GM18867 (cell line): ENCODE measurements around the gene SAMD5.
"Not testable (repeated sequence)": the region's sequence is repeated elsewhere in the genome, so short reads cannot be mapped to it uniquely, and the experiment has no call there.

ENCODE experiments used
- ATAC-seq: cut with Tn5 transposase; IDR thresholded peaks from one replicate; pipeline ENCODE4 v1.9.1; 2021; ENCODE audit warnings: mild to moderate bottlenecking, moderate library complexity; ENCODE audit not compliant: unreplicated experiment

Gene SAMD5

DNA sequence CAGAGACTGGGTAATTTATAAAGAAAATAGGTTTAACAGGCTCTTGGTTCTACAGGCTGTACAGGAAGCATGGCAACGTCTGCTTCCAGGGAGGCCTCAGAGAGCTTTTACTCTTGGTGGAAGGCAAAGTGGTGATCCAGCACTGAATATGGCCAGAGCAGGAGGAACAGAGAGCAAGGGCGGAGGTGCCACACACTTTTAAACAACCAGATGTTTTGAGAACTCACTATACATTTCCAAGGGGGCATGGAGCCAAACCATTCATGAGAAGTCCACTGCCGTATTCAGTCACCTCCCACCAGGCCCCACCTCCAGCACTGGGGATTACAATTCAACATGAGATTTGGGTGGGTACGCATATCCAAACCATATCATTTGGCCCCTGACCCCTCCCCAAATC lies 18.7 kb downstream of the SAMD5 start:
- ATAC-seq: no peak

DNA sequence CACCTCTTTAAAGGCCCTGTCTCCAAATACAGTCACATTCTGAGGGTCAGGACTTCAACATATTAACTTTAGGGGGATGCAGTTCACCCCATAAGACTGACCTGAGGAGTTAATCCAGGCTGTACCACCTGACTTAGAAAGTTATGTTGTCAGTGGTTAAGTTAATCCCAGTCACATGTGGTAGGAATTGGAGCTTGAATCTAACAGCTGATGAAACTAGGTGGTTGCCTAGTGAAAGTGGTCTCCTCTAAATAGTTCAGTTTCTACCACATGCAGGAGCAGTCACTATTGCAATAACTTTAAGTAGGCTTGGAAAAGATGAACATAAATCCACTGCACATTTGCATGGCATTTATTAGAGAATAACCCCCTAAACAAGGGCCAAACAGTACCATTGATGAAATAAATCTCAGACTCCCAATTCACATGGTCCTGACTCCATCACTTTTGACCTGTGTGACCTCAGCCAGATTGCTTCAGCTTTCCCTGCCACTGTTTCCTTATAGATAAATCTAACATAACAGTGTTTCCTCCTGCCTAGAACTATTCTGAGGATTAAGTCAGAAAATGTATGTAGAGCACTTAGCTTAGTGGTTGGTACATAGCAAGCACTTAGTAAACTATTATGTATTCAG lies 20.1 kb downstream of the SAMD5 start:
- no peak for ATAC-seq

DNA sequence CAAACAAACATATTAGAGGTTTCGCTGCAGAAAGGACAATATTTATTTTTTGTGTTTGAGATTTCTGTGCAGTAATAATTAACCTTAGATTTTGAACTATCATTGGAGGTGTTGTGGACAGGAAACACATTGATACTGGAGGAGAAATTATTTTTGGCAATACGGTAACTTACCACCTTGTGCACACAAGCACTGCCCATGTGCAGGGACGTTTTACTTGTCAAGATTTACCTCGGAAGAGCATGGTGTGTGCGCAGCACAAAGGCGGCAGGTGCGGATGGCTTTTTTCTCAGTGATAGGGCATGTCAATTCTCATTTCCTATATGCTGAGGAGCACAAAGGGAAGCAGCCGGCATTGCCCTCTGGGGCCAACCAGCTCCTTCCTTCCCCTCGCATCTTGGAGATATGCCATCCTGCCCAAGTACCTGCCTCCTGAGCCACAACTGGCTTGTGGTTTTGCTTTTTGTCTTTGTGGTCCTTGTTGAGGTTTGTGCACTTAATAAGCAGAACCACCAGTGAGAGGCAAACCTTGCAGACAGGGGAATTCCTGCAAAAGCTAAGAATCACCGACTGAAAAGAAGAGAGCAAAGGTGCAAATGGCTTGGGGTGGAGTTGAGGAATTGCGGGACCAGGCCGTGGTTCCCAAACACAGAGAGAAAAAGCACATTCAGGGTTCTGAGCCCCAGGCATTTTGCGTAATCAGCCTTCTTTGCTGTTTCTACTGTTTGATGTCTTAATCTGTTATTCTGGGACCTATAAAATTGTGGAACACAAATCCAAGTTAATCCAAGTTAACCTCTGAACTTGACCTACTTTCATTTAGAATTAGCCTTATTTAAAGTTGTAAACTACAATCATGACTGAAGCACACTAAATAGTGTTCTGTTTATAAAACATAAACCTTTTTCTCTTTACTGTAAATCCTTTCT lies 21.9 kb downstream of the SAMD5 start:
- ATAC-seq: no peak

DNA sequence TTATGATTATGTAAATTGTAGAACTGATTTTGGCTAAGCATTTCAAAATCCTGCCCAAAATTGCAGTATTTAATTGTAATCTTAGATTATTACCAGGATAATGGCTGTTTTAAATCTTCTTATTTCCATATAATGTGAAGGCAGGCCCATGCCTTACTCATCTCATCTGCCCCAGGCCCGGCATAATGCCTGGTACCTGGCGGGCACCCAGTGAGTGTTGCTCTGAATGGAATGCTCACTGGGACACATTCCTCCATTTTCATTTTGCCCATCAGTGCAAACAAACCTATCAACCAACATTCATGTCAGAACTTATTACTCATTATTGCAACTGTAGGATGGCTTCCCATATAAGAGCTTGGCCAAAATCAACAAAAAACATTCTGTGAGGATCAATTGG lies 22.8 kb downstream of the SAMD5 start:
- no peak for ATAC-seq

DNA sequence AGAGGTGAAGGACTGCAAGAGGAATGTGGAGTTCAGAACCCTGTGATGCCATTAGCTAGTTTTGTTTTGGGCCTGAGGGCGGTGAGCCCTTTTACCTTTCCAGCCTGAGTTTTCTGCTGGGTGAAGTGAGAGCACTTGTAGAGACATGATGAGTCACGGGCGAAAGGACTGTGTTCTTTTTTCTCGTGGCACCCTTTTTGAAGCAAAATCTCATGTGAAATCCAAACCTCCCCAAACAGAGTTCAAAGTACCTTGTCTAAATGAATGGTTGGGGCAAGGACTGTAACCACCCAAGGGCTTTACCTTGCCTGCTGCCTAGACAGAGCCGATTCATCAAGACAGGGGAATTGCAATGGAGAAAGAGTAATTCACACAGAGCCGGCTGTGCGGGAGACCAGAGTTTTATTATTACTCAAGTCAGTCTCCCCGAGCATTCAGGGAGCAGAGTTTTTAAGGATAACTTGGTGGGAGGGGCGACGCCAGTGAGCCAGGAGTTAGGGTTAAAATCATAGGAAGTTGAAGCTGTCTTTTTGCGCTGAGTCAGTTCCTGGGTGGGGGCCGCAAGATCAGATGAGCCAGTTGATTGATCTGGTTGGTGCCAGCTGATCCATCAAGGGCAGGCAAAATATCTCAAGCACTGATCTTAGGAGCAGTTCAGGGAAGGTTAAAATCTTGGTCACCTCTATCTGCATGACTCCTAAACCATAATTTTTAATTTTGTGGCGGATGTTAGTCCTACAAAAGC lies 25.8 kb downstream of the SAMD5 start:
- ATAC-seq: no peak

DNA sequence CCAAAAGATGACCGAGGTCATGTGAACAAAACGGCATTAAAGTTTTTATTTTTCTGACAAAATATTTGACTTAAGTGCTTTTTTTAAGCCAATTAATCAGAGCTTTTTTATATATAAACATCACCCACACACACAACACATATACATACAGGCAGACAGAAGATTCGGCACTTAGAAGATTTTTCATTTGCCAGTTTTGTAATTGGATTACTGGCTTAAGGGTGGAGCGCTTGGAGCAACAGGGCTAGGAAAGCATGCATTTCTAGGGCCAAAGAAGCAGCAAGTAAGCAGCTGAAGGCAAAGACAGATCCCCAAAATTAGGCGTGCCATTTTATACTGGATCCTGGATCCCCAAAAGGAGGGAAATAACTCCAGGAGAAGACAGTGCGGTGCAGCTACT lies 30.3 kb downstream of the SAMD5 start:
- ATAC-seq: no peak

DNA sequence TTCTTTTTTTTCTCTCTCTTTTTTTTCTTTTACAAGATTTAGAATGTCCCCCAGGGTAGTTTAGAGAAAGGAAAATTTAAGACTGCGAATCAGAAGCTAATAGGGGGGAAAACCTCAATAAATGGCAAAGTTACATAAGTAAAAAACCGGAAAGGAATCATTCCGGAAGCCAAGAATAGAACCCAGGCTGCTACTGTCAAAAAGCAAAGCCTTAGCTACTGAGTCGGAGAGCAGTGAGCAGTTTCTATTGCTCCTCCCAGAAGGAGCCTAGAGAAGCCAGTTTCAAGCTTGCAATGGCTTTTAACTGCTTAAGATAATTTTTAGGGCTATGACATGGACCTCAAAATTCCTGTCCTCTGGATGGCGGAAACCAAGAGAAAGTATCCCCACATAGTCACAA lies 31.6 kb downstream of the SAMD5 start:
- ATAC-seq: no peak

DNA sequence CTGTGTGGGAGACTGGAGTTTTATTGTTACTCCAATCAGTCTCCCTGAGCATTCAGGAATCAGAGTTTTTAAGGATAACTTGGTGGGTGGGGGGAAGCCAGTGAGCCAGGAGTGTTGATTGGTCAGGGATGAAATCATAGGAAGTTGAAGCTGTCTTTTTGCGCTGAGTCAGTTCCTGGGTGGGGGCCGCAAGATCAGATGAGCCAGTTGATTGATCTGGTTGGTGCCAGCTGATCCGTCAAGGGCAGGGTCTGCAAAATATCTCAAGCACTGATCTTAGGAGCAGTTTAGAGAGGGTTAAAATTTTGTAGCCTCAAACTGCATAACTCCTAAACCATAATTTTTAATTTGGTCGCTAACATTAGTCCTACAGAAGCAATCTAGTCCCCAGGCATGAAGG lies 33.9 kb downstream of the SAMD5 start:
- ATAC-seq: not testable (repeated sequence)

DNA sequence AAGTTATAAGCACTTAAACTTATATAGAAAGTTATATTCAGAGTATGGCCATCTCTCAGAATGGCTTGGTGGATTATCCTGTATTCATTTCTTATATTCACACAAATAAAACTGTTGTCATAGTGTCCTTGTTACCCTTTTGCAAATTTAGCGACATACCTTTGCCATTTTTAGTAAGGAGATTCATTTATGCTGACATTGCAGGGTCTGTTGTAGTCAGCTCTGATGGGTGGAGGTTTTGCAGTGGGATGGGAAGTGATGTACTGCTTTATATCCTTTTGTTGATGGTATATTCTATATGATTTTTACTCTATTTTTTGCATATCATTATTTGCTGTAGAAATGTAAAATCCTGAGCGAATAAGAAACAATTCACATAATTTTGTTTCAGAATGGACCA lies 35.9 kb downstream of the SAMD5 start:
- ATAC-seq: no peak

DNA sequence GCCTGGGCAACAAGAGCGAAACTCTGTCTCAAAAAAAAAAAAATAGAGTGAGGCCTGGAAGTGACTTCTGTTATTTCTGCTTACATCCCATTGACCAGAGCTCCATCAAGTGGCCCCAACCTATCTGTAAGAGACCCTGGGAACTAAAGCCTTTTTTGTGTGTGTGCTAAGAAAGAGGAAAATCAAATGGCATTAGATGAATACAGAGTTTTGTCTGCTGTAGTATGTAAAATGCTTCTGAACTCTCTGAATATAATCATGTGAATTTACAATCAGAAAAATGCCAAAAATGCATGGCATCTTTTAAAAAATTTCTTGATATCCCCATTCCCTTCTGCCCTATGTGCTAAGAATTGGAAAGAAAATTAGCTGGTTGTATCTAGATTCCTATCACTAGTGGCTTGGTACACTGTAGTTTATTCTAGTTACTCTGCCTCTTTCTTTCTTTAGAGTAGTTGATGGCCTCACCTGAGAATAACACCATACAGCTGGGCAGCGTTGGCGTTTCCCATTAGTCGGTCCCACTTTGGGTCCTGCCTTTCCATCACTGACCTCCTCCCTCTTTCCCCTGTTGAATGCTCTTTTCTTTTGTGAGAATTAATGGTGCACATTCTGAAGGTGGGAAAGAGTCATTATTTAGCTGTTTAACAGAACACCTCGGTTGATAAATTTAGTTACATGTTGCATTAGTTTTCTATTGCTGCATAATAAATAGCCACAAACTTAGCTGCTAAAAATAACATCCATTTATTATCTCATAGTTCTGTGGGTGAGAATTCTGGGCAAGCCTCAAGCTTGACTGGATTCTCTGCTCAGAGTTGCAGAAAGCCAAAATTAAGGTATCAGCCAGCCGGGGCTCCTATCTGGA lies 38.2 kb downstream of the SAMD5 start:
- ATAC-seq: no peak

DNA sequence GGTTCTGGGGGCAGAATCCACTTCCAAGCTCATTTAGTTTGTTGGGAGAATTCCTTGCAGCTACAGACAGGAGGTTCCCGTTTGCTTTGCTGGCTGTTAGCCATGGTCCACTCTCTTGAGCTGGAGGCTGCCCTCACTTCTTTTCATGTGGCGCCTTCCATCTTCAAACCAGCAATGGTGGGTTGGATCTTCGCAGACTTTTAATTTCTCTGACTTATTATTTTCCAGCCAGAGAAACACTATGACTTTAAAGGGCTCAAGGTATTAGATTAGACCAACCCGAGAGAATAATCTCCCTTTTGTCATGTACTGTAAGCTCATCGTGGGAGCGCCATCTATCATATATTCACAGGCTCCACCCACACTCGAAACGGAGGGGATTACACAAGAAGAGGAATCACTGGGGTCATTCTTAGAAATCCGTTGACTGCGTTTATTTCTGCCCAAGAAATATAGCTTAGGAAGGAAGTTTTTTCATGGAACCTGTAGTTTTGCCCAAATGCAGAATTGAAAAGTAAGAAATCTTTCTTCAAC lies 38.9 kb downstream of the SAMD5 start:
- ATAC-seq: no peak

DNA sequence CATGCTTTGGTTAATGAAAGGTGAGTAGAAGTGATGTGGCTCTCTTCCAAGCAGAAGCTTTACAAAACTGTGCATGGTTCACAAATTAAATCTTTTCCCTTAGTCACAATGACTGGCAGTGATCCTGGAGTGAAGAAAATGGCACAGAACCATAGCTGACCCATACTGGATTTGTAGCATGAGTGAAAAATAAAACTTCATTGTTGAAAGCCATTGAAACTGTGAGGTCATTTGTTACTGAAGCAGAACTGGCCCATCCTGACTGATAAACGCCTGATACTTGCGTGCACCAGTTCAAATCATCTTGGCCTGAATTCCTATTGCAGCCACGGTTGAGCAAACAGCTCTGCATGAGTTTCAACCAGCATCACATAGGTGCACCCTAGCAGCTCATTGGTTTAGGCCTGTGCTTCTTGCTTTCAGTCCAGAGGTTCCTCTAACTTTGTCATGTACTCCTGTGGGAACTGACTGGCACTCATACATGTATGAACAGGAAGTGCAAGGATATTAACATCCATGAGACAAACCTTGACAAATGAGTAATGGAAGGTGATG lies 40.5 kb downstream of the SAMD5 start:
- no peak for ATAC-seq

DNA sequence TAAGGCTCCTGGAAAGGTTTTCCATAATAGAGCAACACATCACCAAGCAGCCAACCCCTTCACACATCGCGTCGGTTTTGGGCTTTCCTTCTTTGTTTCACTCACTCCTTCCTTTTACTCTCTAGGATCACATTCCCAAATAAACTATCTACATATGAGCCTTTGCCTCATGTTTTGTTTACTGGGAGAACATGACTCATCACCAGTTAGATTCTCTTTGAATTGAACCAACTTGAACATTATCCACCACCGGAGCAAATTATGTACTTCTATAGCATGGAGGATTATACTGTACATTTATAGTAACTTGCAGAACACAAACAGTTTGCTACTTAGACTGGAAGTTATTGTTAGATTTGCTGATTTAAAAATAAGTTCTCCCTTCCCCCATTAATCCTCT lies 41.0 kb downstream of the SAMD5 start:
- no peak for ATAC-seq

DNA sequence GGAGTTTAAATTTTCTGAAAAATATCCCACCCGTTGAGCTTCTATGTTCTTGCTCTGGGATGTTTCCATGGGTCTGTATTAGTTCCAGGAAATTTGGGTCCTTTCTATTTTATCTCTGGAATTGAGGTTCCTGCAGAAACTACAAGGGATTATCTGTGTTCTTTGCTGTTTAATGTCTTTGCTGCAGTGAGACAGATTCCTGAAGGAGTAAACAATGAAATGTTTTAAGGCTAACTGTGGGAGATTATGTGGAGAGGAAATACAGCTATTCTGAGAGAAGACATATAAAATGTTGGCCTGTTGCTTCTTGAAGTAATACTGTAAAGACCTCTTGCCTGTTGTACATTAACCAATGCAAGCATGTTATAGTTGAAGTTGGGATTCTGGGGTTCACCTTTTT lies 43.5 kb downstream of the SAMD5 start:
- no peak for ATAC-seq

DNA sequence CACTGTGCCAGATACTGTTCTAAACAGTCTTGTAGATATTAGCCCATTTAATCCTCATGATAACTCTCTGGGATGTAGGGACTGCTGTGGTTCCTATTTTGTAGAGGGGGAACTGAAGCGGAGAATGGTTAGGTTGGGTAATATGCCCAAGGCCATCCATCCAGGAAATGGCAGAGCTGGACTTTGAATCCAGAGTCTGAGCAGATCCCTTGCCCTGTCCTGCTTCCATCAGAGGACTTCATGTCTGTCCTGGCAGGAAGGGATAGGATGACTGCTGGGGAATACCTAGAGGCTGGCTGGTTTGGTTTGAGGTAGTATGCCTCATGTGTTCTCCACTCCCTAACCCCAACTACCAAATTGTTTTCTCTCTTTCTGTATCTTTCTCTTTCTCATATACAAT lies 44.6 kb downstream of the SAMD5 start:
- no peak for ATAC-seq

DNA sequence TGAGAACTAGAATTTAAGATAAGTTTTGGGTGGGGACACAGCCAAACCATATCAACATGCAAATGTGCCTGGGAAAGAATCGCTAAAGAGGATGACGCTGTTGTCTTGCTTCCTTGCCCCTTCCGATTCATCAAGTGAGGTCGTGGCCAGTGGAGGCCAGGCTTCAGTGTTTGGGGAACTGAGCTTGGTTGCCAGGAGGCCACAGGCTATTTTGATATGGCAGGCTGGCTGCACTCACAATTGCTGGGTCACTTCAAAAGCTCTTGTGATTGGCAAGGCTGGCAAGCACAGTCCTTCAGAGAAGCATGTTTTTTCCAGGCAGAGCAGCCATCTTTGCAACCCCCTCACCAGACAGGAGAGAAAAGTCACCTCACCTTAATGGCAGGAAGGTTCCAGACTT lies 45.8 kb downstream of the SAMD5 start:
- ATAC-seq: no peak

DNA sequence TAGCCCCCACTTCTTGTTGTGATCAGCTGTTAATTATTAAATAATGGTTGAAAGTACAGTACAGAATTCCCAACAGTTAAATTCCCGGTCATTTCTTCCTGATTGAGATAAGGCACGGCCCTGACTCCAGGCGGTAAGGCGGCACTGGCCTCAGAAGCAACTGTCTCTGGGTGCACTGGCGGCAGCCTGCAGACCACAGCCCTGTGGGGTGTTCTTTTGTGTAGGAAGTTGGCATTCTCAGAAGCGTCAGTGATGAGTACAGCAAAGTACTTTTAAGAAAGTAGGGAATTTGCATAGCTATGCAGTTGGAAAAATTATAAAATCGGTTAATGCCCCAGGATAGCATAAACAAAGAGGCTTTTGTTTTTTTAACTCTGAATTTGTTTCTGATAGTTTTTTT lies 50.5 kb downstream of the SAMD5 start:
- ATAC-seq: no peak

DNA sequence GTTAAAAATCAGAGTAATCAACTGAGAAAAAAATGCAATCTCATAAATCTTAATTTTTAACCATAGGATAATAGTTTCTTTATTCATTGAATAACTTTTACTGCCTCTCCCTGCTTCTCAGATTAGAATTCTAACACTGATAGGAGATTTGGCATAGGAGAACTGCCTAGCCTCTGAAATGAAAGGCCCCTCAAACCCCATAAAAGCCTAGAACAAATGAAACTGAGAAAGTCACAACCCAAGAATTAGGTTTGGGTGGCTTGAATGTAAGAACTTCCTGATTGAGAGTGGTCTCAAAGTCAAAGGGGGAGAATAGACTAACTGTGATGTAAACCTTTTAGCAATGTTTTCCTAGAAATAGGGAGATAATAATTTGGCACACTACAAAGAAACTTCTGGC lies 52.2 kb downstream of the SAMD5 start:
- ATAC-seq: peak; percentile 74

DNA sequence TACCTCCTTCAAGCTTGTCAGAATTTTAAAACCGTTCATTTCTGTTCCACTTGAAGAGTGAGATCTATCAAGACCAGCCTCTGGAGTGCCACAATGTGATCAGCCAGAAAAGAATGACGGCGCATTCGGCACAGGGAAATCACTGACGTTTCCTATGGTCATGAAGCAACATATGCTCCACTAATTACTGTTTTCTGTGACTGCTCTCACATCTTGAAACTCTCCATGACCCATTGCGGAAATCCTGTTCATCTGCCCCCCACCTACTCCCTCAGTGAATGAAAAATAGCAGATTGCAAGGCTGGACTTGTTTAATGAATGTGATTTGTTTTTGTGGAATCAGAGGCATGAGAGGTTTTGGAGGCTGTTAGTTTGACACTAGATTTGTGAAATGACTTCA lies 53.2 kb downstream of the SAMD5 start:
- ATAC-seq: no peak

DNA sequence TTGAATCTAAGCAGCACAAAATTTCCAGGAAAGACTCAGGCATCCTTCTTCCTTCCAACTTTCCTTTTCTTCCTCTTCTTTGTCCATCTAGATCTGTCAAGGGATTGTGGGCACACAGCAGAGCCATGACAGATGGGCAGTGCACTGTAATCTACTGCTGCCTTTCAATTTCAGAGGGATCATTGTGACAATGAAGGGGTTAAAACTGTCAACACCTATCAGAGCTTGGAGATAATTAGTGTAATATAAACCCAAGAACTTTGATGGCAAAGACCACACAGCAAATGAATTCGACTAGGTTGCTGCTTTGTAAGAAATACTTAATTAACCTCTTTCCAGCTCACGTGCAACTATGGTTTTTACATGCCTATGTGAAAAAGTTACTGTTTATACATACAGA lies 55.0 kb downstream of the SAMD5 start:
- ATAC-seq: no peak
